HG02623 (cell line): ENCODE measurements around the gene PIBF1.
"Not testable (repeated sequence)": the region's sequence is repeated elsewhere in the genome, so short reads cannot be mapped to it uniquely, and the experiment has no call there.

Source experiments
- ATAC-seq: cut with Tn5 transposase; IDR thresholded peaks from one replicate; pipeline ENCODE4 v1.9.1; 2021; ENCODE audit warnings: moderate library complexity; ENCODE audit not compliant: unreplicated experiment

The PIBF1 gene

GRCh38 chr13:72781451-72782439 lies at the start of gene PIBF1, which contains the start of gene DIS3:
PIBF1 (plus strand) TSS chr13:72782133; CDS start chr13:72783470, 1,337 bp downstream.
DIS3 (minus strand) TSS chr13:72781900; CDS start chr13:72781832, 68 bp downstream.
- peak; percentile 97 for ATAC-seq

- ATAC-seq, result no peak
These were observed 44.9 kb upstream of the PIBF1 start for GRCh38 chr13:72737033-72737432.

- ATAC-seq, result no peak
These were observed 41.9 kb upstream of the PIBF1 start for GRCh38 chr13:72740015-72740414.

GRCh38 chr13:72745260-72745659 lies 36.7 kb upstream of the PIBF1 start:
- ATAC-seq, result peak; percentile 37

GRCh38 chr13:72751220-72751619 lies 30.7 kb upstream of the PIBF1 start:
- ATAC-seq, result no peak

- no peak for ATAC-seq
These were observed 27.8 kb upstream of the PIBF1 start for GRCh38 chr13:72754111-72754510.

GRCh38 chr13:72757792-72758535 lies 24.0 kb upstream of the PIBF1 start:
- ATAC-seq, result no peak

- no peak for ATAC-seq
These were observed 21.7 kb upstream of the PIBF1 start for GRCh38 chr13:72760189-72760588.

- ATAC-seq, result no peak
These were observed 18.5 kb upstream of the PIBF1 start for GRCh38 chr13:72763411-72763810.

GRCh38 chr13:72774019-72774418 lies 7.9 kb upstream of the PIBF1 start:
- no peak for ATAC-seq

GRCh38 chr13:72782717-72783116 lies 784 bp downstream of the PIBF1 start:
- ATAC-seq, result no peak

- ATAC-seq, result not testable (repeated sequence)
These were observed 2.7 kb downstream of the PIBF1 start for GRCh38 chr13:72784679-72785078.

GRCh38 chr13:72788831-72789230 lies 6.9 kb downstream of the PIBF1 start:
- no peak for ATAC-seq

- ATAC-seq, result no peak
These were observed 10.7 kb downstream of the PIBF1 start for GRCh38 chr13:72792640-72793039.

GRCh38 chr13:72798817-72799216 lies 16.9 kb downstream of the PIBF1 start:
- no peak for ATAC-seq

- ATAC-seq, result no peak
These were observed 22.4 kb downstream of the PIBF1 start for GRCh38 chr13:72804301-72804700.

- no peak for ATAC-seq
These were observed 23.9 kb downstream of the PIBF1 start for GRCh38 chr13:72805676-72806346.

- ATAC-seq, result not testable (repeated sequence)
These were observed 24.6 kb downstream of the PIBF1 start for GRCh38 chr13:72806514-72806913.

- ATAC-seq, result no peak
These were observed 27.1 kb downstream of the PIBF1 start for GRCh38 chr13:72808917-72809500.

- no peak for ATAC-seq
These were observed 38.4 kb downstream of the PIBF1 start for GRCh38 chr13:72820156-72820897.
